ENCODE measurements around the gene MED13L.

MED13L gene

DNA sequence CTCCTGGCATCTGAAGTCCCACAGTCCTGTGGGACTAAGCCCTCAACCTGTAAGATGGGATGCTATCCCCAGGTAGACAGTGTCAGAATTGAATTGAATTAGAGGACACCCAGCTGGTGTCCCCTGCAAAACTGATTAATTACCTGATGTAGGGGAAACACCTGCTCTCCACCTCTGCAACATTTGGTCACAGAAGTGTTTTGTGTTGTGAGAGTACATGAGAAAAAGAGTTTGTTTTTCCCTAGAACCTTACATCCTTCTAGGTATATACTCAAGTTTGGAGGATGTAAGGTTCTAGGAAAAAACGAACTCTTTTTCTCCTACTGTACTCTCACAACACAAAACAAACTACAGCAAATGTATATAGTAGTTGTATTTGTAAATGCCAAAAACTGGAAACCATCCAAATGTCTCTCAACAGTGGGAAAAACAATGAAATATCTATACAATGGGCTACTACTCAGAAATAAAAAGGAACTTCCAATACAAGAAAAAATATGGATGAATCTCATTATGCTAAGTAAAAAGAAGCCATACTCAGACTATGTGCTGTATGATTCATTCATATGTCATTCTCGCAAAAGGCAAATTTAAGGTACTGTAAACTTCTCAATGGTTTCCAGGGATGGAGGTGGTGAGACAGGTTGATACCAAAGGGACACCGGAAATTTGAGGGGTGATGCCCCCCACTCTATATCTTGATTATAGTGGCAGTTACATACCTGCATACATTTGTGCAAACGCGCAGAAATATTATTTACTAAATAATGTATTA lies 160.7 kb downstream of the MED13L start:
- Histone ChIP-seq H3K9me3 (replicated peaks in 1 of 11) (no peaks in the 10 kb centered on the region), H3K27ac (no peak overlapping the region), H4K20me1 (peaks cover 93 to 99% (median 97%) of the 10 kb centered on the region in 11 experiments), H3K36me3 (peaks cover 0 to 9% (median 0%) of the 10 kb centered on the region in 11 experiments; a peak in 5 of 22 replicates), H3K4me2 (no peak overlapping the region), H3K27me3 (no peaks in the 10 kb centered on the region), H3K4me3 (no peak overlapping the region), H3K9ac (no peak overlapping the region), H3K4me1 (peaks cover 6 to 34% (median 11%) of the 10 kb centered on the region in 10 experiments)
- TF ChIP-seq Cebpa-rat (IDR thresholded peaks at IDR 0.05) = no peak

DNA sequence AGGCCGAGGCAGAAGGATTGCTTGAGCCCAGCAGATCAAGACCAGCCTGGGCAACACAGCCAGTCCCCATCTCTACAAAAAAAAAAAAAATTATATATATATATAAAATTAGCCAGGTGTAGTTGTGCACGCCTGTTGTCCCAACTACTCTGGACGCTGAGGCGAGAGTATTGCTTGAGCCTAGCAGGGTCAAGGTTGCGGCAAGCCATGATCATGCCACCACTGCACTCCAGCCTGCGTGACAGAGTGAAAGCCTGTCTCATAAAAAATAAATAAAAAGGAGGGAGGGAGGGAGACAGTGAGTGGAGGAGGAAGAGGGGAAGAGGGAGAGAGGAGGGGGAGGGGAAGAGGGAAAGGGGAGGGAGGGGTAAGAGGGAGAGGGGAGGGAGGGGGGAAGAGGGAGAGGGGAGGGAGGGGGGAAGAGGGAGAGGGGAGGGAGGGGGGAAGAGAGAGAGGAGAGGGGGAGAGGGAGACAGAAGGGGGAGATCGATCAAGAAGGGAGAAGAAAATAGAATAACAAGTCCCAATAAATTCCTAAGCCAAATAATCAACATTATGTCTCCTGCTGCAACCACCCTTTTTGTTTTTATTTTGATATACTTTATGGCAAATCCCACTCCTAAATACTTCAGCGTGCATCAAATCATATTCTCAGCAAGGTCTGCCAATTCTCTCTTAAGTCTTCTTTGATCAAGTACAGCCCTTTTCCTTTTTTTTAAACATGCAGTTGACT lies 163.9 kb downstream of the MED13L start:
- H3K4me1 ChIP-seq = peaks cover 0 to 19% (median 3%) of the 10 kb centered on the region in 10 experiments; a peak in 3 of 20 replicates
- no peak overlapping the region for H3K9ac ChIP-seq
- H4K20me1 ChIP-seq = peaks cover 79 to 99% (median 96%) of the 10 kb centered on the region in 11 experiments
- H3K9me3 ChIP-seq (replicated peaks in 1 of 11) = no peaks in the 10 kb centered on the region
- no peak for TF ChIP-seq Cebpa-rat (IDR thresholded peaks at IDR 0.05)
- H3K27me3 ChIP-seq = no peaks in the 10 kb centered on the region
- H3K27ac ChIP-seq = no peak overlapping the region
- peaks cover 13 to 41% (median 24%) of the 10 kb centered on the region in 11 experiments; a peak in 19 of 22 replicates for H3K36me3 ChIP-seq
- no peak overlapping the region for H3K4me2 ChIP-seq
- H3K4me3 ChIP-seq = no peak overlapping the region

DNA sequence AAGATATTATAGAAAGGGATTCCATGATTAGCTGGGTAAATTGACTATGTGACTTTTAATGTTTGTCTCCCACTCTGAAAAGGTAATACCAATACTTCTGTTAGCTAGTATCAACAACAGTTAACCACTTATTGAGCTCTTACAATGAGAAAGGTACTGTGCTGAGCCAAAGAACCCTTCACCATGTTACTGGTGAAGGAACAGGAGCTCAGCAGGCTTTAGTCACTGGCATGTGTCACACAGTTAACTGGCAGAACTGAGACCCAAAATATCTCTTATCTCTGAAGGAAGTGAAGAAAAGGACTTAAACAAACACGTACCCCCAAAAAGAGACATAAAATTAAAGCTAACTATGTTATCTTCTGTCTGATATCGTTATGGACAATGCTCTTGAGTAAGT lies 170.6 kb downstream of the MED13L start:
- no peak overlapping the region for H3K9ac ChIP-seq
- H3K27me3 ChIP-seq = no peaks in the 10 kb centered on the region
- TF ChIP-seq Cebpa-rat (IDR thresholded peaks at IDR 0.05) = no peak
- no peak overlapping the region for H3K27ac ChIP-seq
- peaks cover 0 to 5% (median 0%) of the 10 kb centered on the region in 10 experiments; a peak in 1 of 20 replicates for H3K4me1 ChIP-seq
- H3K9me3 ChIP-seq (replicated peaks in 1 of 11) = no peaks in the 10 kb centered on the region
- peaks cover 34 to 78% (median 49%) of the 10 kb centered on the region in 11 experiments for H3K36me3 ChIP-seq
- no peak overlapping the region for H3K4me3 ChIP-seq
- peaks cover 58 to 98% (median 86%) of the 10 kb centered on the region in 11 experiments; a peak in 21 of 22 replicates for H4K20me1 ChIP-seq
- no peak overlapping the region for H3K4me2 ChIP-seq

DNA sequence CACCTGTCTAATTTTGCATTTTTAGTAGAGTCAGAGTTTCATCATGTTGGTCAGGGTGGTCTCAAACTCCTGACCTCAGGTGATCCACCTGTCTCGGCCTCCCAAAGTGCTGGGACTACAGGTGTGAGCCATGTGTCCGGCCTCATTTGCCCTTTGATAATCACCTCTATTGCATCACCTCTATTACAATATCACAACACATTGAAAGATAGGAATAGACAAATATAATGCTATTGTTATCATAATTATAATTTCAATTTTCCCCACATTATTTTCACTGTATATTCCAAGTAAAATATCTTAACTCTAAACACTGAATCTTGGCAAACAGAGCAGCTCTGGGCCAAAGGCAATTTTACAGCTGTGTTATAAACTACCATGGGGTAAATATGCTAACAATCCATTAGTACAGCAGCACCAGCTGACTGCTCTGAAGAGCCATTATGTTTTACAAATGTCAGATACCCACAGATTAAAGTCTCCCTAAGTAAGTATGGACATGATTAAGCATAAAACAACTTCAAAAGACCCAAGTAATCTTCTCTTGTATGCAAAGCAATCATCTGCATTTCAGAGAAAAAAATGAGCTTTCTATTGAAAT lies 173.2 kb downstream of the MED13L start:
- H3K4me1 ChIP-seq = peaks cover 0 to 12% (median 0%) of the 10 kb centered on the region in 10 experiments; a peak in 8 of 20 replicates
- no peak overlapping the region for H3K4me3 ChIP-seq
- H3K9me3 ChIP-seq (replicated peaks in 1 of 11) = no peaks in the 10 kb centered on the region
- no peak for TF ChIP-seq Cebpa-rat (IDR thresholded peaks at IDR 0.05)
- H4K20me1 ChIP-seq = peaks cover 65 to 98% (median 90%) of the 10 kb centered on the region in 11 experiments
- peaks cover 29 to 78% (median 41%) of the 10 kb centered on the region in 11 experiments for H3K36me3 ChIP-seq
- no peaks in the 10 kb centered on the region for H3K27me3 ChIP-seq
- H3K4me2 ChIP-seq = no peak overlapping the region
- no peak overlapping the region for H3K27ac ChIP-seq
- H3K9ac ChIP-seq = no peak overlapping the region

DNA sequence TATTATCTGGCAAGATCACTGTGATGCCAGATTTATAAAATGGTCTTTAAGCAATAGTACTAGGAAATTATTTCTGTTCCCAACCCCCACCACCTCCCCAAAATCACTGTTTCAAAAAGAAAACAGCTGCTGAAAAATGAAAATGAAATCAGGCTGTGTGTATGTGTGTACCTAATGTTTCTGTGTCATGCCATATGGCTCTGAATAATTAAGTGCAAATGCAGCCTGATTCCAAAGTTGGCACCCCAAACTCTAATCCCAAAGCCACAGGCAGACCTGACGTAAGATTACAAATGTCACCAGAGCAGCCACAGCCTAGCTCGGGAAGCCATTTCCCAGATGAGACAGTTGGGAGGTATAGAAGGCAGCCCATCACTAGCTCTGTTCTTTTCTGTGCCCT lies 175.5 kb downstream of the MED13L start:
- Histone ChIP-seq H3K27me3 (no peaks in the 10 kb centered on the region), H3K4me3 (no peak overlapping the region), H3K4me1 (peaks cover 0 to 23% (median 3%) of the 10 kb centered on the region in 10 experiments; a peak in 9 of 20 replicates), H3K9me3 (replicated peaks in 1 of 11) (no peaks in the 10 kb centered on the region), H3K9ac (no peak overlapping the region), H3K27ac (no peak overlapping the region), H4K20me1 (peaks cover 71 to 100% (median 98%) of the 10 kb centered on the region in 11 experiments), H3K36me3 (peaks cover 25 to 85% (median 35%) of the 10 kb centered on the region in 11 experiments), H3K4me2 (no peak overlapping the region)
- no peak for TF ChIP-seq Cebpa-rat (IDR thresholded peaks at IDR 0.05)

DNA sequence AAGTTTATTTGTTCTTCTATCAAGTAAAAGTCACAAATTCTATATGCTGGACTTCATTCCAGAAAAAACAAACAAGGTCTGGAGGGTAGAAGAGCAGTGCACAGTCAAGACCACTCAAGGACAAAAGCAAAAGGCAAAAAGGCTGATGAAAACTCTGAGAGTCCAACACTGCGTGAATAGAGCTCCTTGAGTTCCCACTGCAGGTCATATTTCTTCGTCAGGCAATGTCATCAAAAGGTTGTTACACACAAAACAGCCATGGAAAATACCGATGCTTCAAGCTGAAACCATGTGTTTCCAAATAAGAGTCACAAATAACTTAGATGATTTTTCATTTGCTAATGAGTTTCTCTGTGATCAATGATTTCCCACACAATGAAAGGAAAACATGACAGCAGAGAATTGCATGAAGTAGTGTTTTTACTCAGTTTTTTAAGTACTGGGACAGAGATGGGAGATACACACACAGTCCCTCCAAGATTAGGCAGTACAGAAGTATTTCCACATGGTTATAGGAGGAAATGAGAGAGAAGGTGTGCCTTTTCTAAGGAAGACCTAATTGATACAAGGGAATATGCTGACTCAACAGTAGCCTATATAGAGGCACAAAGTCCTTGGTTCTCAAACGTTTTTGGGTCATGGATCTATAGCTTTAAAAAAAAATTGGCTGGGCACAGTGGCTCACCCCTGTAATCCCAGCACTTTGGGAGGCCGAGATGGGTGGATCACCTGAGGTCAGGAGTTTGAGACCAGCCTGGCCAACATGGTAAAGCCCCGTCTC lies 177.7 kb downstream of the MED13L start:
- no peaks in the 10 kb centered on the region for H3K27me3 ChIP-seq
- peaks cover 25 to 88% (median 40%) of the 10 kb centered on the region in 11 experiments for H3K36me3 ChIP-seq
- no peak for TF ChIP-seq Cebpa-rat (IDR thresholded peaks at IDR 0.05)
- H3K4me3 ChIP-seq = no peak overlapping the region
- H3K27ac ChIP-seq = no peak overlapping the region
- peaks cover 0 to 23% (median 3%) of the 10 kb centered on the region in 10 experiments; a peak in 9 of 20 replicates for H3K4me1 ChIP-seq
- H4K20me1 ChIP-seq = peaks cover 61 to 100% (median 97%) of the 10 kb centered on the region in 11 experiments
- no peak overlapping the region for H3K4me2 ChIP-seq
- H3K9ac ChIP-seq = no peak overlapping the region
- no peaks in the 10 kb centered on the region for H3K9me3 ChIP-seq (replicated peaks in 1 of 11)

DNA sequence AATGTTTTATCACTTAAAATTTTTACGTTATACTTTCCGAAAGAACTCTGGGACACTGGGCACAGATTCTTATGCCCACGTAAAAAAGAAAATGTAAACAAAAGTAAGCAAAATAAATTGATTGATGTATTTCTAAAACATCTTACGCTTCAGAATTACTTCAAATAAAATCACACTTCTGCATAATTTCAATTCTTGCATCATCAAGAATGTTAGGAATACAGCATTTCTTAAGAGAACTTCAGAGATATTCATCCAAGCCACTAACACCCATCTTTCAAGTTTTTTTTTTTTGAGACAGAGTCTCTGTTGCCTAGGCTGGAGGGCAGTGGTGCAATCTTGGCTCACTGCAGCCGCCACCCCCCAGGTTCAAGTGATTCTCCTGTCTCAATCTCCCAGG lies 180.6 kb downstream of the MED13L start:
- H3K27me3 ChIP-seq = no peaks in the 10 kb centered on the region
- peaks cover 39 to 88% (median 51%) of the 10 kb centered on the region in 11 experiments for H3K36me3 ChIP-seq
- no peak for TF ChIP-seq Cebpa-rat (IDR thresholded peaks at IDR 0.05)
- H4K20me1 ChIP-seq = peaks cover 54 to 100% (median 94%) of the 10 kb centered on the region in 11 experiments
- no peak overlapping the region for H3K4me3 ChIP-seq
- H3K9me3 ChIP-seq (replicated peaks in 1 of 11) = no peaks in the 10 kb centered on the region
- peaks cover 0 to 23% (median 3%) of the 10 kb centered on the region in 10 experiments; a peak in 9 of 20 replicates for H3K4me1 ChIP-seq
- no peak overlapping the region for H3K4me2 ChIP-seq
- no peak overlapping the region for H3K9ac ChIP-seq
- H3K27ac ChIP-seq = no peak overlapping the region

DNA sequence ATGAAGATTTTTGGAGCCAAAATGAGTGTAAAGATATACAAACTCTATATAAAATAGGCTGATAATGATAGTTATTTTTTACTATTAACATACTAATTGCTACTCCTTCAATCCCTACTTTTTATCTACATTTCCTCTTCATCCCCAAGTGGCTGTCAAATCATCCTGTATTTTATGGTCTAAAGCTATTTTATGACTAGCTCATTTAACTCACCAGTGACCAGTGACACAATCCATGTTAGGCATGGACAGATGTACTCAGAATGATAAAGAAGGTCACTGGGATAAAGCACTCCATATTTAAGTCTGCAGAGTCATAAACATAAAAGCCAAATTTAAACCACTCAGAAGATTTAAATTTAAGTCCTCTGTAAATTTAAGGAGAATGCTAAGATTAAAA lies 183.0 kb downstream of the MED13L start:
- Histone ChIP-seq H3K4me1 (peaks cover 5 to 17% (median 10%) of the 10 kb centered on the region in 10 experiments; a peak in 17 of 20 replicates), H3K27me3 (no peaks in the 10 kb centered on the region), H3K4me2 (no peak overlapping the region), H4K20me1 (peaks cover 51 to 100% (median 94%) of the 10 kb centered on the region in 11 experiments; a peak in 21 of 22 replicates), H3K4me3 (no peak overlapping the region), H3K27ac (no peak overlapping the region), H3K9me3 (replicated peaks in 1 of 11) (no peaks in the 10 kb centered on the region), H3K9ac (no peak overlapping the region), H3K36me3 (peaks cover 39 to 86% (median 50%) of the 10 kb centered on the region in 11 experiments)
- no peak for TF ChIP-seq Cebpa-rat (IDR thresholded peaks at IDR 0.05)

Measured in BLaER1 treated with 17β-estradiol and CSF1 and Interleukin-3, amounts not matched to agents 10 nM and 100 nM (cell line).